ENCODE data around the gene FOXI1. TPM values are rescaled to one million over a fixed set of nuclear protein-coding genes. Genes with fewer than 3 reads are reported as not detected.

FOXI1 gene
- total RNA-seq, 1 donor from 2014 or later = not detected

DNA sequence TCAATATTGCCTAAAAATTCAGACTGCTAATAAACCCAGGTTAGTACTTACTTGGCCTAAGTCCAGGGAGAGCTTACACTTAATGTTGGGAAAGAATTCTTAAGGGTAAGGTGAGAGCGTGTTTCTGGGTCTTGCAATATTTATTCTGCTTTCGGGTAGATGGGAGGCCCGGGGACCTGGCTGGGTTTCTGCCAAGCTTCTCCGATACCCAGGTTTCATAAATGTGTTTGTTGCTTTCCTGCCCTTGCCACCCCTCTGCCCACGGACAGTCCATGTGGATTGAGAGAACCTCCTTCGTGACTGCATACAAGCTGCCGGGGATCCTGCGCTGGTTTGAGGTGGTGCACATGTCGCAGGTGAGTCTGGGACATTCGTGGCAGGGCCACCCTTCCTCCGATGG is 48.4 kb upstream of the FOXI1 start:
- Histone ChIP-seq H3K4me1 (ENCODE audit: insufficient read depth, low read length) (no peaks in the 10 kb centered on the region), H3K36me3 (ENCODE audit: insufficient read depth, low read length) (no peaks in the 10 kb centered on the region), H3K27ac (ENCODE audit: low read depth, low read length) (no peak overlapping the region), H2AFZ (ENCODE audit: low read depth, low read length) (no peak overlapping the region), H3K4me2 (ENCODE audit: low read length) (no peak overlapping the region), H3K4me3 (ENCODE audit: insufficient read depth, low read depth, low read length) (no peak overlapping the region), H4K20me1 (ENCODE audit: insufficient read depth, low read length) (no peaks in the 10 kb centered on the region), H3K27me3 (ENCODE audit: insufficient read depth, low read length) (peaks cover 2% of the 10 kb centered on the region), H3K79me2 (ENCODE audit: insufficient read depth, low read length) (no peaks in the 10 kb centered on the region), H3K9ac (ENCODE audit: low read length) (no peak overlapping the region), H3K9me3 (ENCODE audit: insufficient read depth, low read depth, low read length) (no peaks in the 10 kb centered on the region)
- no peak overlapping the region for H3K27ac Mint-ChIP-seq (ENCODE audit: unreplicated experiment)
- H3K27me3 Mint-ChIP-seq (ENCODE audit: low read depth, unreplicated experiment) = peaks cover 13% of the 10 kb centered on the region
- no peaks in the 10 kb centered on the region for H3K36me3 Mint-ChIP-seq (ENCODE audit: low read depth, unreplicated experiment)
- peaks cover 2% of the 10 kb centered on the region for H3K9me3 Mint-ChIP-seq (ENCODE audit: unreplicated experiment)
- no peak for TF ChIP-seq EZH2 (IDR thresholded peaks at IDR 0.05; ENCODE audit: insufficient read depth, low read length)
- TF ChIP-seq, protein P1, sequence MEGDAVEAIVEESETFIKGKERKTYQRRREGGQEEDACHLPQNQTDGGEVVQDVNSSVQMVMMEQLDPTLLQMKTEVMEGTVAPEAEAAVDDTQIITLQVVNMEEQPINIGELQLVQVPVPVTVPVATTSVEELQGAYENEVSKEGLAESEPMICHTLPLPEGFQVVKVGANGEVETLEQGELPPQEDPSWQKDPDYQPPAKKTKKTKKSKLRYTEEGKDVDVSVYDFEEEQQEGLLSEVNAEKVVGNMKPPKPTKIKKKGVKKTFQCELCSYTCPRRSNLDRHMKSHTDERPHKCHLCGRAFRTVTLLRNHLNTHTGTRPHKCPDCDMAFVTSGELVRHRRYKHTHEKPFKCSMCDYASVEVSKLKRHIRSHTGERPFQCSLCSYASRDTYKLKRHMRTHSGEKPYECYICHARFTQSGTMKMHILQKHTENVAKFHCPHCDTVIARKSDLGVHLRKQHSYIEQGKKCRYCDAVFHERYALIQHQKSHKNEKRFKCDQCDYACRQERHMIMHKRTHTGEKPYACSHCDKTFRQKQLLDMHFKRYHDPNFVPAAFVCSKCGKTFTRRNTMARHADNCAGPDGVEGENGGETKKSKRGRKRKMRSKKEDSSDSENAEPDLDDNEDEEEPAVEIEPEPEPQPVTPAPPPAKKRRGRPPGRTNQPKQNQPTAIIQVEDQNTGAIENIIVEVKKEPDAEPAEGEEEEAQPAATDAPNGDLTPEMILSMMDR (IDR thresholded peaks at IDR 0.05; ENCODE audit: insufficient read depth, low read depth, low read length) = no peak
- FAIRE-seq = no peak
- no peak for DNase-seq (ENCODE audit: low read depth)
- peaks cover 3% of the 10 kb centered on the region for H3K4me1 Mint-ChIP-seq (ENCODE audit: low read depth, unreplicated experiment)
- no peak overlapping the region for H3K4me3 Mint-ChIP-seq (ENCODE audit: unreplicated experiment)

DNA sequence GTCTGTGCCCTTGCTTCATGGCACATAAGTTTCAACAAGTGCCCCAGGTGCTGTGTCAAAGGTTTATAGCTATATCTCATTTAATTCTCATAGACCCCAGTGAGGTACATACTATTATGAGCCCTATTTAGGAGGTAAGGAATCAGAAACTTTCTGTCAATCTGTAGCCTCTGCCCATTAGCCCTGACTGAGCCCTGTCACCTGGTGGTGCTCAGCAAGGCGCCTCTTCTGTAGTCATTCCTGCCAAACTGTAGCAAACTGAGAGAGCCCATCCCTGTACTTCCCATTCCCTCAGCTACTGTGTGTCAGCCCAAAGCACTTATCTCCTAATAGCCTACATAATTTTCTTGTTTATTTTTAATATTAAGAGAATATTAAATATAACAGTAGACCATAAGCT is 46.5 kb upstream of the FOXI1 start:
- Histone ChIP-seq H3K4me1 (ENCODE audit: insufficient read depth, low read length) (no peaks in the 10 kb centered on the region), H2AFZ (ENCODE audit: low read depth, low read length) (no peak overlapping the region), H3K9ac (ENCODE audit: low read length) (no peak overlapping the region), H3K36me3 (ENCODE audit: insufficient read depth, low read length) (no peaks in the 10 kb centered on the region), H3K27me3 (ENCODE audit: insufficient read depth, low read length) (no peaks in the 10 kb centered on the region), H3K27ac (ENCODE audit: low read depth, low read length) (no peak overlapping the region), H3K9me3 (ENCODE audit: insufficient read depth, low read depth, low read length) (no peaks in the 10 kb centered on the region), H3K4me2 (ENCODE audit: low read length) (no peak overlapping the region), H3K4me3 (ENCODE audit: insufficient read depth, low read depth, low read length) (no peak overlapping the region), H3K79me2 (ENCODE audit: insufficient read depth, low read length) (no peaks in the 10 kb centered on the region), H4K20me1 (ENCODE audit: insufficient read depth, low read length) (no peaks in the 10 kb centered on the region)
- H3K9me3 Mint-ChIP-seq (ENCODE audit: unreplicated experiment) = peaks cover 2% of the 10 kb centered on the region
- peaks cover 13% of the 10 kb centered on the region for H3K27me3 Mint-ChIP-seq (ENCODE audit: low read depth, unreplicated experiment)
- H3K4me3 Mint-ChIP-seq (ENCODE audit: unreplicated experiment) = no peak overlapping the region
- peaks cover 5% of the 10 kb centered on the region for H3K4me1 Mint-ChIP-seq (ENCODE audit: low read depth, unreplicated experiment)
- H3K27ac Mint-ChIP-seq (ENCODE audit: unreplicated experiment) = no peak overlapping the region
- no peak for TF ChIP-seq EZH2 (IDR thresholded peaks at IDR 0.05; ENCODE audit: insufficient read depth, low read length)
- TF ChIP-seq, protein P1 (IDR thresholded peaks at IDR 0.05; ENCODE audit: insufficient read depth, low read depth, low read length) = no peak
- H3K36me3 Mint-ChIP-seq (ENCODE audit: low read depth, unreplicated experiment) = no peaks in the 10 kb centered on the region
- no peak for DNase-seq (ENCODE audit: low read depth)
- no peak for FAIRE-seq

DNA sequence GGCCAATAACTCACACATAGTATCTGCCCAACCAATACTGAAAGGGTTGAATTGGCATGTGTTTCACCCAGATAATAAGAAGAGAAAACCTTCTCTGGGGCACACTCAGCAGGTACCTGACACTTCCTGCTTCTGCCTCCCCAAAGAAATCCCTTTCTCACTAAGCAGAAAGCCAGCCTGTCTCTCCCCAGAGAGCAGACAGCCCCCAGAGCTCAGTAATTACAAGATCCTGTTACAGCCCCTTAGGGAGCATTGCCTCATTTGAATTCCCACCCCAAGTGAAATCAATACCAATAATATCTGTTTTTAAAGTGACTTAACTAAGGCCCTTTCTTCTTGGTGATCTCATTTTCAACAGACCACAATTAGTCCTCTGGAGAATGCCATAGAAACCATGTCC is 38.5 kb upstream of the FOXI1 start:
- TF ChIP-seq, protein P1 (IDR thresholded peaks at IDR 0.05; ENCODE audit: insufficient read depth, low read depth, low read length) = no peak
- no peak for TF ChIP-seq EZH2 (IDR thresholded peaks at IDR 0.05; ENCODE audit: insufficient read depth, low read length)
- Histone ChIP-seq H3K27ac (ENCODE audit: low read depth, low read length) (no peak overlapping the region), H3K9ac (ENCODE audit: low read length) (no peak overlapping the region), H3K4me3 (ENCODE audit: insufficient read depth, low read depth, low read length) (no peak overlapping the region), H3K4me2 (ENCODE audit: low read length) (no peak overlapping the region), H3K79me2 (ENCODE audit: insufficient read depth, low read length) (no peaks in the 10 kb centered on the region), H2AFZ (ENCODE audit: low read depth, low read length) (no peak overlapping the region), H3K36me3 (ENCODE audit: insufficient read depth, low read length) (no peaks in the 10 kb centered on the region), H3K4me1 (ENCODE audit: insufficient read depth, low read length) (no peaks in the 10 kb centered on the region), H3K27me3 (ENCODE audit: insufficient read depth, low read length) (no peaks in the 10 kb centered on the region), H4K20me1 (ENCODE audit: insufficient read depth, low read length) (no peaks in the 10 kb centered on the region), H3K9me3 (ENCODE audit: insufficient read depth, low read depth, low read length) (no peaks in the 10 kb centered on the region)
- no peaks in the 10 kb centered on the region for H3K36me3 Mint-ChIP-seq (ENCODE audit: low read depth, unreplicated experiment)
- peaks cover 23% of the 10 kb centered on the region for H3K27me3 Mint-ChIP-seq (ENCODE audit: low read depth, unreplicated experiment)
- peaks cover 3% of the 10 kb centered on the region for H3K4me1 Mint-ChIP-seq (ENCODE audit: low read depth, unreplicated experiment)
- H3K27ac Mint-ChIP-seq (ENCODE audit: unreplicated experiment) = no peak overlapping the region
- no peak for DNase-seq (ENCODE audit: low read depth)
- H3K4me3 Mint-ChIP-seq (ENCODE audit: unreplicated experiment) = no peak overlapping the region
- no peak for FAIRE-seq
- H3K9me3 Mint-ChIP-seq (ENCODE audit: unreplicated experiment) = no peaks in the 10 kb centered on the region
